HG03159 (cell line): Measurements from ENCODE around the gene TNN.

Source experiments
- ATAC-seq: cut with Tn5 transposase; IDR thresholded peaks from one replicate; pipeline ENCODE4 v1.9.1; 2021; ENCODE audit warnings: mild to moderate bottlenecking, moderate library complexity; ENCODE audit not compliant: unreplicated experiment

Gene TNN

DNA sequence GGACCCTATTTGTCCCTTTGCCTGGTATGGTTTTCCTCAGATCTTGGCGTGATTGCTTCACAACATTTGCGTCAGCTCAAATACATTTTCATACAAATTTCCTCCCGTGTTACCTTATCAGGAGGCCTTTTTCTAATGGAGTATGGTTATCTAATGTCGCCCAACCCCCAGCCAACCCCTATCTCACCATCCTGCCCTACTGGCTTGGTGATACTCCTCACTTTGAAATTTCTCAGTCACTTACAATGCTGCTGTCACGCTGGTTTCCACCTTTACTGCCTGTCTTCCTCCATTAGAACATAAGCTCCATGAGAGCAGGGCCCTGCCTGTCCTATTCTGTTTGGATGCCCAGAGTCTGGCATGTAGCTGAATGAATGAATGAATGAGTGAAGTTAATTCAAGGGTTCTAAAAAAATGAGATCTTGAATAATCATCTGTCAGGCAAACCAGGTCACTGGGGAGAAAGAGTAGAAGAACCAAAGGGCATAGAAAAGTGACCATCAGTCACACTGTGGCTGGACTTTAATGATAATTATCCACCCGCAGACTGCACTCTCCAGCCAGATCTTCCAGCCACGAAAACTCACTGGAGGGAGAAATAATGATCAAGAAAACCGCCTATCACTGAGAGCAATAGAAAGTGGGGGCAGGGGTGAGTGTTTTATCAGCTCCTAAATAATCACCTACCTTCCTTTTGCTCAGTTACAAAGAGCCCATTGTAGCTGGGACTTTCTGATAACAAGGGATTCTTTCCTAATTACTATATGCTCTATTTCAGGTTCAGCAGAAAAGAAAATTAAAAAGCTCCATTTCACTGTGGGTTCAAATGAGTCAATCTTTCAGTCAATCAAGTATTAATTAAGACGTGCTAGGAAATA is 103.6 kb downstream of the TNN start:
- no peak for ATAC-seq

DNA sequence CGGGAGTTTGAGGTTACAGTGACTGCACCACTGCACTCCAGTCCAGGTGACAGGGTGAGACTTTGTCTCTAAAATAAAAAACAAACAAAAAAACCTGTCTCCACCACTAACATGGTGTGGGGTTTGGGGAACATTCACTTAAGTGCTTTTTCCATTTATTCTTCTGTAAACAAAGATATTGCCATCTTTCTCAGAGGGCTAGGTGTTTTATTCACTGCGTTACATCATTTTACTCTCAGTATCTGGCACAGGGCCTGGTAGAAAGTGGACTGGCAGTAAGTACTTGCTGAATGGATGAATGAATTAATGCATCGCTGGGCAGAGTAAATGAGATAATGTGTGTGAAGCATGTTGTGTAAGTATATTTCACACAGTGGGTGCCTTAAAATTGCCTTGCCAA is 104.9 kb downstream of the TNN start:
- ATAC-seq: no peak

DNA sequence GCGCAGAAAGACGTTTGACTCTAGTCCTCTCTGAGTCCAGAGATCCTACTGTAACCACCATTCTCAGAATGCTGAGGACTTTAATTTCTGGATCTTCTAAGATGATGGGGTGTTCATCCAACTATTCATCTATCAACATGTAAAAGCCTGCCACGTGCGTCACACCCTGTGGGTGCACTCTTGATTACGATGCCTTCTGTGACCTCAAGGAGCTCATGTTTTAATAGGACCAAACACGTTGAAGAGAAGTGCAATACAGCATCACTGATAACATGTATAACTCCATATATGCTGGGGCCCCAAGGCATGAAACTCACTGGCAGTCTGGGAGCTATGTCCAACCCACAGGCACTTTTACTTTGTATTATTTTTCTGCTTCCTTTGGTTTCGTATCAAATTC is 105.9 kb downstream of the TNN start:
- ATAC-seq: no peak

DNA sequence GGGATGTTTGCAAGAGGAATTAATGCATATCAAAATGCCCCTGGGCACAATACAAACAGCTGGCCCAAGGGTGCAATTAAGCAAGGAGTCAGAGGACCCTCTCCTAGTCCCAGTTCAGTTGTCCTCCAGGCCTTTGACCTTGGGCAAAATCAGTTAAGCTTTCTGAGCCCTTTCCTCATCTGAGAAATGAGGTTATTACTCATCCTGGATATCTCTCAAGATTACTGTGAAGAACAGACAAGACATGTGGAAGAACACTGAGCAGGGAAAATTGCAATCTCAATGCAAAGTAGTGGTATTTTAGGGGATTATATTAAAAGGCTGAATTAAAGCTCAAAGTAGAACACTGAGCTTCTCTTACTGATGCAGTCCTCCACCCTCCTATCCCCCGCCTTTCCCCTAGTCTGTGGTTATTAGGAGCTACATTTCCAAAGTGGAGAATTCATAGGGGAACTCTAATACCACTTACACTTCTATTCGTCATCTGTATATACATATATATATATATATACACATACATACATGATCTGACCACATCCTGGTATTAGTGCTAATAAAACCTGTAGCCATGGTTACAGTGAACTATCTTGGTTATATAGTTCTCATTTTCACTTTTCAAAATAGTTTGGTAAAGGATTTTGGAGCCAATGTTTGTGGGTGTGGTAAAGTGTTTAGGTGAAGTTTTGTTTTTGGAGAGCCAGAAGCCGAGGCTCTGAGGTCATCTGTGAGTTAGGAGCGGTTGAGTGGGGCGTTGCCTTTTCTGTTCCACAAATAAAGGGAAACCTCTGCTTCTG is 106.9 kb downstream of the TNN start:
- peak; percentile 92 for ATAC-seq

DNA sequence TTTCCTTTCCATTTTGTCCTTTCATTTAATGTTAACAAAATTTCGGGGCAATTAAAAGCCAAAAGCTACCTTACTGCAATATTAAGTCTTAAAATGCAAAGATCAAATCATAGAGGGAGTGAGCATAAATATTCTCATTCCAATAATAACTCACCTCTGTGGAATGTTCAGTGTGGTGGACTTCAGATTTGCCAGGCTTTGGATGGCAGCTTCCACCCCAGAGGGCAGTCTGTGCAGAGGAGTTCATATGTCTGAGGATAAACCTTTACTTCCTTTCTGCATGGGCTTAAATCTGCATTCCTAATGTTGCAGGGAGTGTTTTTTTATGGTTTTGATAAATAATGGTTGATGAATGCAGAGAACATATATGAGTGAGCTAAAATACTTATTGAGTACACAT is 108.6 kb downstream of the TNN start:
- no peak for ATAC-seq

DNA sequence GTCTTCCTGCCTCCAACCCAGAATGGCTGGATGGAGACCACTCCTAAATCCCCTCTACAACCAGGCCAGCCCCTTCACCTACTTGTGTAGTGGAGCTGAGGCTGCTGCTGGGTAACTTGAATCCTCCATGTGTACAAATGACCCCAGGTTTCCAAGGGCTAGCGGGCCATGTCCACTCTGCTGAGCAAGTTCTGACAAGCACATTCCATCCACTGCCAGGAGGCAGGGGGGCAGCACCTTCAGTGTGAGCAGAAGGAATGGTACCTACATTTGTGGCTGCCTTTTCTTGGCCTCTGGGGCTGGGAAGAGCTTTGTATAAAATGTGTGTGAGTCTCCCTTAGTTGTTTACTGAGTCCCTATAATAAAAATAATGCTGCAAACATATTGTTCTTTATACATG is 110.4 kb downstream of the TNN start:
- ATAC-seq: no peak

DNA sequence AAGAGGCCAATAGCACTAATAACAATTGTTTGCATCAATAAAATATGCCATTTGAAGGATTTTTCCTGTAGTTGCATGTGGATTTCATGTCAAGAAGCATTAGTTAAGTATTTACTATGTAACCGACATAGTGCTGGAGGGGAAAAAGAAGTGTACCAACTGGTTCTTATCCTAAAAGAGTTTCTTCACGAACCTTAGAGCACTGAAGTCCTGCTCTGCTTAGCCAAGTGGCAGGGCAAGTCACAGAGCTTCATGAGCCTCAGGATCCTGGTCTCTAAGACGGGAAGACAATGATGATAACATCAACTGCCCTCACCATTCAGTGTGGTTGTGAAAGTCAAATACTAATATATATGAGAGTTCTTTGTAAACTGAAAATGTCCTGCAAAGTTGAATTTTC is 110.8 kb downstream of the TNN start:
- ATAC-seq: no peak

DNA sequence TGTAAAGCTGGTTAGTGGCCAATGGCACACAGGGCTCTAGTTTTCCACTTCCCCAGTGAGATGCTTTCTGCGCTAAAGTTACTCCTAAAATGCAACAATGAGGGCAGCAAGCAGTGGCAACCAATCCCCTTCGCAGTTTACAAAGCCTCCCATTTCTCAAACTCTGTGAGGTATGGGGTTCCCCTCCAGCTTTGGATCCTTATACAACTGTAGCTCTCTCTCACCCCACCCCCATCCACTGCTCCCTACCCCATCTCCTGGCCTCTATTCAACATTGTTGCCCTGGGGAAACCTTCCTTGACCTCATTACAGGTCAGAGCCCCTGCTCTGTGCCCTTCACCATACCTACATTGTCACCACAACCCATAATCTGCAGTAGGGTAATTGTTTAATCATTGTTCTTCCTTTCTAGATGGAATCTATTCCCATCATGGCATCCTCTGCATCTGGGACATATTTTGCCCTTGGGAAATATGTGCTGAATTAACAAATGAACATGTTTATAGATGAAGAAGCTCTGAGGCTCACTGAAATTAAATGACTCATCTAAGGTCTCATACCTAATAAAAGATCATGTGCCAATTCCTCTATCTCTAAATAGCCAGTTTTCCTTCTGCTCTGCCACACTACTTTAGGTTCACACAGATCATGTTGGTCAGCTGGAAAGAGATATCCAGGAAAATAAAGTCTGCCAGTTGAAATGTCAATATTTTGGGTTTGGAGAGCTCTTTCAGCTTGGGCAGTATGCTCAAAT is 112.4 kb downstream of the TNN start:
- no peak for ATAC-seq

DNA sequence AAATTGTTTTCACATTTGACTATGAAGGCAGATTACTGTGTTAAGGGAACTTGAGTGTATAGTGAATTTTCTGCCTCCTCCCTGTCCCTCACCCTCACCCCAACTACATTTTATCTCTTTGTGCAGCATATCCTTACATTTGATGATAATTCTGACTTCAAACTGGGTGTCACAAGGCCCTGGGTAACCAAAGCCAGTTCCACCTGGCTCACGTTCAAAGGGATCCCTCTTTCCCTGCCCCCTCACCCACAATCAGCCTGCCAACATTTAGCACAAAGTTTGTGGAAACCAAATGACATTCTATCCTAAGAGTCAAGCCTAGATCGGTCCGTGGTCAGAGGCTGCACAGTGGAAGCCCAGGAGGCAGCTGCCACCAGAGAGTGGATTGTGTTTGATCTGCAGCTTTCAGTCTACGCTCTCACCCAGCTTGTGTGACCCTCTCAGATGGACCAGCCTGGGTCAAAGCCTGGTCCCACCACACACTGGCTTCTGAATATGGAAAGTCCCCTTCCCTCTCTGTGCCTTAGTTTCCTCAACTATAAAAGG is 114.6 kb downstream of the TNN start:
- no peak for ATAC-seq

DNA sequence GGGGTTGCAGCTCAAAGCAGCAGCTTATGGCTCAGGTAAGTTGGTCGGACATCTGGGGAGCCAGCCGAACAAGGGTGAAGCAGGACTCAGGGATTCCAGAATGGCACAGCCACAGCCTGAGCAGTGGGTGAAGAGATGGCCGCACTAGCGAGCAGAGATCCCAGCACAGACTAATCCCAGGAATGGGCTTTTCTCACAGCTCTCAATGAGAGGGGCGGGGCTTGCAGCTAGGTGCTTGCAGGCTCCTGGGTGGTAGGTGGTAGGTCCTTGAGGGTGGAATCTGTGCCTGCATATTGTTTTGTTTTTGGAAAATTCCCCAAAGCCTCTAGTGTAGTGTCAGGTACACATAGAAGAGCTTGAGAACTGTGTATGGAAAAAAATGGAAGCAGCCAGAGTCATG is 116.0 kb downstream of the TNN start:
- ATAC-seq: no peak

DNA sequence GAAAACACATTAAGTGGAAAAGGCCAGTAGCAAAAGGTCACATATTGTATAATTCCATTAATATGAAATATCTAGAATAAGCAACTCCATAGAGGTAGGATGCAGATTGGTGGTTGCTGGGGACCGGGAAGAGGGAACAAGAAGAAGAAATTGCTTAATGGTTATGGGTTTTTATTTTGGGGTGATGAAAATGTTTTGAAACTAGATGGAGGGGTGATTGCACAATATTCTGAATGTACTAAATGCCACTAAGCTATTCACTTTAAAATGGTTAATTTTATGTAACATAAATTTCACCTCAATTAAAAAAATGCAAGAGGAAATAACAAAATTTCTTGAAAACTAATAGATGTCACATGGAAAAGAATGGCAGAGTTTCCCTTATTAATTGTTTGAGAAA is 118.3 kb downstream of the TNN start:
- no peak for ATAC-seq

DNA sequence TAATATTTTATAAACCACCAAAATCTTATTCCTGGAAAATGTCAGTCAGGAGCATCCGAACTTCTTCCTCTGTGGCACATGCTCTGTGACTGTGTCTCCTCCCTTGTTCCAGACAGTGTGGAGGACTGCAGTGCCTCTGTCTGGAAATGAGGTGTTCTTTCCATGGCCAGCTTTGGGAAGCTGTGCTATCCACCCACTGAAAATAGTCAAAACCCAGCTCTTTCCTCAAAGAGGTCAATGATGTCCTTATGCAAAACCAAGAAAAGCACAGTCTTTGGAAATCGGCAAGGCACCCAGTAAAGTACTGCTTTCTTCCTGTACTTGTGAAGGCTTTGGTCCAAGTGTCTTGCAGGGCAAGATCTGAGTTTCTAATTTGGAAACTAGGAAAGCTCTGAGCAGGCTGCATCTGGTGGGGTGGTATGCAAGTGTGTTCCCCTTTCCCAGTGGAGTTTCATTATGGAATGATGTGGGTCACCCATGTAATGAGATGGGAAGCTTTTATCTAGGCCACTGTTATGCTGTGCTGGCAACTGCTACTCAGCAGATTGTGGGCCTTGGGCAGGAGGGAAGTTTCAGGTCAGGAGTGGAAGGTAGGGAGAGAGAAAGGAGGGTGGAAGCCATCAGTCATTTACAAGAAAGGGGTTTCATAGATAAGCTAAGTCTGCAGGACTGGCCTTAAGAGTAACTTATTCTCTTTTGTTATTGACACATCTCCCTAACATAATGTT is 119.0 kb downstream of the TNN start:
- ATAC-seq: no peak

DNA sequence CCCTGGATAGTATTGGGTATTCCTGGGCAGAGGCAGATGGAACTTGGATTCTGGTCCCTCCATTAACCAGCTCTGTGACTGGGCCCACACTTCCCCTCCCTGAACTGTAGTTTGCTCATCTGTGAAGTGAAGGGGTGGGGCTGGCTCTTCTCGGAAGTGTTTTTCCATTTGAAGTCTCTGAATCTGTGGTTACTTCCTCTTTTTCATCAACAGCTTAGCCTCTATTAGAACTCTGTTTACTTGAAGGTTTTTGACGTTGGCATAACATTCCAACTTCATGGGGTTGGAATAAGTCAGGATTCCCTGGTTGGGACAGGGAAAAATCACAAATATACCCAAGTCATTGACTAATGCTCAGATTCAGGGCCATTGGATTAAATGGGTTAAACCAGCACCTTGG is 121.3 kb downstream of the TNN start:
- ATAC-seq: peak; percentile 73

DNA sequence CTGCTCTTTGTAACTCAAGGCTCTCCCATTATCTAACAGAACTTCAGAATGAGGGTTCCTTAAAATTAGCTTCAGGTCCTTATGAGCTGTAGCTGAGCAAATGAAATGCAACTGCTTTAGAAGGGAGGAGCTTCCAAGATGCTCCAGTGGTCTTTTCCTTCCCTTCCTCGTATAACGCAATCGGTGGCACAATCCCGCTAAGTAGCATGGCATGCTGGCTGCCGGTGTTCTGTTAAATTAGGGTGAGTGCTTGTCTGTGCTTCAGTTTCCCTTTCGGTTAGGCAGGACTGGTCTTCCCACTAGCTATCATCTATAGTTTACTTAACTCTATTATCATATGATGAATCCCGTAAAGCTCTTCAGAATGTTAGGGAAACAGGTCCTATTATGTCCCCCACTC is 124.0 kb downstream of the TNN start:
- ATAC-seq: no peak

DNA sequence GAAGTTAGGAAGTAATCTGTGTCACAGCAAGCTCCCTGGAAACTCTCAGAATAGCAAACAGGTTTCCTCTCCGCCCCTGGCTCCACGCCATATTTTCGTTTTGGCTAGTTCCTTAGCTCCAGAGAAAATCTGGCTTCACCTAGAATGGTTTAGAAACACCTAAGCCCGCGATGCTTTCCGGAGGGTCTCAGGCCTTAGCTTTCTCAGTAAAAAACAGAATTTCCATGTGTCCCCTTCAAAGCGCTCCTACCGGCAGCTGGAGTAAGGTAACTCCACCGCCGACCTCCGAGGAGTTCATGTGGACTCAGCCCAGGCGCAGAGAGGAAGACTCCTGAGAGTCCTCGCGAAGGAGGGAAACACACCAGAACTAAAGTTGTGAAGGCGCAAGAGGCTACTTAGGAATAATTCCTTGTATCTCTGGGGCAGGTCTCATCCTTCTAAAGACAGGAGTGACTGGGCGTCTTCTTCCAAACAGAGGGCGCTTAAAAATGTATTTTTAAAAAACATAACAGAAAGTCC is 124.5 kb downstream of the TNN start:
- peak; percentile 22 for ATAC-seq

DNA sequence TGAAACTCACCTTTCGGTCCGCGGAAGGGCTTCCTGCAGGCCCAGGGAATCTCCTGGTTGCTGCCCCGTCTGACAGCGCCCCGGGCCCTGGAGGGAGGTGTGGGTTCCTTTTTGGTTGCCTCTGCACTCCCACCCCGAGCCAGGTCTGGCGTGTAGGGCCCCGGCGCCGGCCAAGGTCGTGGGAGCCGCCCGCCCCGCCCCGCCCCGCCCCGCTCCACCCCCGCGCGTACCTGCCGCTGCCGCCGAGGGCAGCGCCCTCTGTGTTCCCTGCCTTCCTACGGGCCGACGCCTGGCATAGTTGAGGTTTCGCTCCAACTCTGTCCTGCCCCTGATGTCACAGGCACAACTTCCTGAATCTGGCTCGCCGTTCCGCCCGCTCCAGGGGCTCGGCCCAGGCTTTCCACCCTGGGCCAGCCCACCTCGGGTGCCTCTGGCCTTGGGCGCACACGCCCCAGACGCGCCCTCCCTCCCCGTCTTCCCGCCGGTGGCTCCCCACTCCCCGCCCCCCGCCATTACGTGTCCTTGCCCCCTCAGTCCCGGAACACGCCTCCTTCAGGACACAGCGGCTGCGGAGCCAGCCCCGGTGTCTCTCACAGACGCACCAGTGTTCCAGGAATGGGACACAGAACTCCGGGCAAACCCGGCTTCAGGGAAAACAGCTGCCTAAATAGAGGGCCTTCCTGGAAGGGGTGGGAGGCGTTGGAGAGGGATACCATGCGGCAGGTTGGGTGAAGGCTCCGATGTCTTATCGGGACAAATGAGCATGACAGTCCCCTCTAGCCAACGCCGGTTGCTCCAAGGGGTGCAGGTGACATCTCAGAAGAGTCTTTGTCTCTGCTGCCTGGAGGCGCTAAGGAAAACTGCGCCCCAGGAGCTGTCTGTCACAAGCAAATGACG is 125.2 kb downstream of the TNN start, which contains the start of gene KIAA0040:
Gene KIAA0040 (minus strand): TSS at position 147 of the 897 bp plus-strand sequence. CDS start 31,763 bp downstream, outside the sequence.
- peak; percentile 46 for ATAC-seq

DNA sequence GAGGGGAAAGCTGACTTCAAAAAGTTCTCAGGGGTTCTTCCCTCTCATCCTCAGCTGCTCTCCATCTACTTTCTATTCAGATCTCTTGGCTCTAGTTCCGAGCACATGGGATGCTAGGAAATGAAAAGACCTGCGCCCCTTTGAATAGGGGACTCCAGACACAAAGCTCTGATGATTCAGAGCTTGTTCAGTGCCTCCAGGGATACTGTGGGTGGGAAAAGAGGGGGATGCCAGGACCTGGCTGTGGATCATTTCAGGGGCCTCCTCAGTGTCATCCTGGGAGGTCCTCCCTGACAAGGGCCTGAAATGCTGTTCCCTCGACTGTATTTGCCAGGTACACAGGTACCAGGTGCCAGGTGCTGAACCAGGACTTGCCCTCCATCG is 125.9 kb downstream of the TNN start:
- no peak for ATAC-seq

DNA sequence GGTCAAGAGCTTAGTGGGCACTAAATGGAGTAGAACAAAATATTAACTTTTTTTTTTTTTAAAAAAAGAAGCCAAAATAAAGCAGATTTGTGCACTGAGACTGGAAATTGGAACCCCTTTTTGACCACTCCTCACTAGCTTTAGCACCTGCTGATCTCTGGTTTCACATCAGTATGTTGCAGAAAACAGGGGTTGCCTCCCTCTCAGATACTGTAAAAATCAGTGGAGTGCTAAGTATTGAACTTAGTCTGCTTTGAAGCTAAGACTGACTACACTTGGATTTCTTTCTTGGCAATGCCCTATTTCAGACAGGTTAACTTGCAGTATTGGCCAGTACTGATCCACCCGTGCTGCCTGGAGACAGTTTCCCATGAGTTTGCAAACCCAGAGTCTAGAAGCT is 127.6 kb downstream of the TNN start:
- ATAC-seq: no peak

DNA sequence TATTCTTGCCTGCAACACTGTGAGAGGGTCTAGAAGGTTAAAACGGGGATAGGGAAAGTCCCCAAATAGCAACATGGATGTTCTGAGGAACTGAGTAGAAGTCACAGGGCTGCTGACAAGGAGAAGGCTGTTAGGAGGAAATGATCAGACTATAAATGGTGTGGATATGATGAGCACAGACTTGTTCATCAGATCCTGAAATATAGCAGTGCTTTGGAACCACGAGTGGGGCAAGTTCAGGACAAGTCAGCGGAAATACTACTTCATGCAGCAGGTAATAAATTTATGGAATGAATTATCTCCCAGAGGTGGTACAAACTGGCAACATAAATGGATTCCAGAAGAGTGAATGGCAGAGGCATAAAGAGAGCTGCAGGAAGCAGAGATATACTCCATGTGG is 128.2 kb downstream of the TNN start:
- no peak for ATAC-seq
